Omental fat pad (tissue), 4 donors: ENCODE data around the gene ZFP28. TPM values are rescaled to one million over a fixed set of nuclear protein-coding genes. Genes with fewer than 3 reads are reported as not detected.

Experiments used
- ATAC-seq: fragments of 150-250 bp; one replicate; pipeline ENCODE4 v1.9.1; 2016; ENCODE audit warnings: mild to moderate bottlenecking, moderate library complexity; ENCODE audit not compliant: low FRiP score
- DNase-seq: peaks from one replicate; pipeline ENCODE4 v3.0.0-alpha.2; 2019; ENCODE audit warnings: low spot score
- total RNA-seq, 4 donors: library from RNA; depleted of rRNA; stranded (reverse); fragments of >200 nt; gene quantifications; one replicate each; pipeline ENCODE4 v1.1.0, GENCODE V29; 2016
- TF ChIP-seq, protein P1 (sequence below), 3 donors: fragments of 450-650 bp; IDR thresholded peaks; one replicate each; pipeline ENCODE4 v1.5.1; 2016 to 2017; ENCODE audit warnings: antibody characterized with exemption in 3 of 3, mild to moderate bottlenecking in 3 of 3, moderate library complexity in 2 of 3

Gene ZFP28
- total RNA-seq, 4 donors from 2014 or later: 4.9 to 9.2 (median 7.4) TPM

DNA sequence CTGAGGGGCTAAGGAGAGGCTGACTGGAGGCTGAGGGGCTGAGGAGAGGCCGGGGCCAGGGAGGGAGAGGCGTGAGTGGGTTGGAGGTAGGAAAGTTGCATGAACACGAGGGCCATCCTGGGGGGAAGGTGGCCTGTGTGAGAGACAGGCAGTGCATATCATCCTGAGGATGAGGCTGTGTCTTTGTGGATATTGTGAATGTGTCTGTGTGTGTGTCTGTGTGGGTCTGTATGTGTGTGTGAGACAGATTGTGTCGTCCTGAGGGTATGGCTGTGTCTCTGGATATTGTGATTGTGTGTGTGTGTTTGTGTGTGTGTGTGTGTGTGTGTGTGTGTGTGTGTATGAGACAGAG lies 56.8 kb downstream of the ZFP28 start:
- TF ChIP-seq, protein P1, sequence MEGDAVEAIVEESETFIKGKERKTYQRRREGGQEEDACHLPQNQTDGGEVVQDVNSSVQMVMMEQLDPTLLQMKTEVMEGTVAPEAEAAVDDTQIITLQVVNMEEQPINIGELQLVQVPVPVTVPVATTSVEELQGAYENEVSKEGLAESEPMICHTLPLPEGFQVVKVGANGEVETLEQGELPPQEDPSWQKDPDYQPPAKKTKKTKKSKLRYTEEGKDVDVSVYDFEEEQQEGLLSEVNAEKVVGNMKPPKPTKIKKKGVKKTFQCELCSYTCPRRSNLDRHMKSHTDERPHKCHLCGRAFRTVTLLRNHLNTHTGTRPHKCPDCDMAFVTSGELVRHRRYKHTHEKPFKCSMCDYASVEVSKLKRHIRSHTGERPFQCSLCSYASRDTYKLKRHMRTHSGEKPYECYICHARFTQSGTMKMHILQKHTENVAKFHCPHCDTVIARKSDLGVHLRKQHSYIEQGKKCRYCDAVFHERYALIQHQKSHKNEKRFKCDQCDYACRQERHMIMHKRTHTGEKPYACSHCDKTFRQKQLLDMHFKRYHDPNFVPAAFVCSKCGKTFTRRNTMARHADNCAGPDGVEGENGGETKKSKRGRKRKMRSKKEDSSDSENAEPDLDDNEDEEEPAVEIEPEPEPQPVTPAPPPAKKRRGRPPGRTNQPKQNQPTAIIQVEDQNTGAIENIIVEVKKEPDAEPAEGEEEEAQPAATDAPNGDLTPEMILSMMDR (IDR thresholded peaks at IDR 0.05): no peak
- DNase-seq (no peak), ATAC-seq (no peak)

DNA sequence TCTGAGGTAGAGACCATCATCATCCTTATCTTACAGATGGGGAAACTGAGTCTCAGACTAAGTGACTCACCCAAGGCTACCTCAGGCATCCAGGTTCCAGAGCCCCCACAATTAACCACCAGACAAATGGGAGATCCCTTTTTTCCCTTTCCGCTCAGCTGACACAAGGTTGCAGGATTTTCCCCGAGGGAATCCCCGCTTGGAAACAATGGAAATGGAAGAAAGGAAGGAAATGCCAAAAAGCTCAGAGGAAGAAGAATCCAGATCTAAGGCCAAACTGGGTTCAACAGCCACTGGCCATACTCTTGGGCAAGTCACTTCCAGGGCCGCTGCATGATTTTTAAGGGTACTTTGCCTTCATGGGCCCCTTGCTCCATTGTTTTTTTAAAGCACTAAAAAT lies 57.9 kb downstream of the ZFP28 start:
- TF ChIP-seq, protein P1 (IDR thresholded peaks at IDR 0.05): no peak
- no peak for ATAC-seq
- DNase-seq: no peak

- DNase-seq (no peak), ATAC-seq (no peak)
- TF ChIP-seq, protein P1 (IDR thresholded peaks at IDR 0.05): no peak
Observed at GRCh38 chr19:56597696-56598095, 58.9 kb downstream of the ZFP28 start.

DNA sequence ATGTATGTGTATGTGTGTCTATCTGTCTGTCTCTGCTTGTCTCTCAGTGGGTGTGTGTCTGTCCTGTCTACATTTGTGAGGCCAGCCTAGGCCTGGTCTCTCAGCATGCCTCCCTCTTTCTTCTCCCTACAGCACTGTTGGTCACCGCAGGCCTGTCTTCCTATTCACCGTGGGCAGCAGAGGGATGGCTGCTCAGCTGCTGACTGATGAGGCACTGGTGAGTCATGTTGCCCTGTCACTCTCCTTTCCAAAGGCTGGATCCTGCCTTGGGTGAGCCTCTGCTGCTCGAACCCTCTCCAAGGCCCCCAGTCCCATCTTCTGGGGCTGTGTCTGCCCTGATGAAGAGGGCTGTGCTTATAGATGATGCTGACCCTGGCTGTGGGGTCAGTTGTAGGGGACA lies 62.6 kb downstream of the ZFP28 start:
- ATAC-seq (no peak), DNase-seq (no peak)
- TF ChIP-seq, protein P1 (IDR thresholded peaks at IDR 0.05): no peak

DNA sequence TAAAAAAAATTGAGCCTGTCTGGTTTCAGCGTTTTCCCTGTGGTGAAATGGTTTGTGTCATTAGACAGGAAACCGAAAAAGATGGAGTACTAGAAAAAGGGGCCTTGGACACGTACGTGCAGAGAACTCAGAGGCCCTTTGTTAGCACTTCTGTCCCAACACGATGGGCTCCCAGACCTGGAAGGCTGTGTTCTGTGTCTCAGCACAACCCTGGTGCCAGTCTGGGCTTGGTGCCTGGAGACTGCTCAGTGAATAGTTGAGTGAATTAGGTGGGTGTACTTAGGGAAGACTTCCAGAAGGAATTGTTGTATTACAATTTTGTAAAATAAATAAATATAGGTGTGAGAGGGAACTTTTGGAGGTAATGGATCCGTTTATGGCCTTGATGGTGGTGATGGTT lies 65.1 kb downstream of the ZFP28 start:
- ATAC-seq: no peak
- TF ChIP-seq, protein P1 (IDR thresholded peaks at IDR 0.05): no peak

More for the DNA sequence above, 65.1 kb downstream of the ZFP28 start:
- DNase-seq: no peak

Other genes with a start within 250 kb of the ZFP28 start
- 10 to 100 TPM in 1 of 4 donors, 1 to 10 TPM in 3; 5.9 to 10.3 (median 8.2) TPM for gene ZSCAN5A, start 224.1 kb upstream of the ZFP28 start, total RNA-seq
- 1 to 10 TPM; 4.2 to 7.9 (median 4.9) TPM for gene ZNF582, start 145.4 kb upstream of the ZFP28 start, total RNA-seq
- gene ZNF583, start 134.6 kb upstream of the ZFP28 start, total RNA-seq: 10 to 100 TPM in 2 of 4 donors, 1 to 10 TPM in 2; 3.2 to 12.0 (median 7.6) TPM
- gene ZNF667, start 61.6 kb upstream of the ZFP28 start, total RNA-seq: 1 to 10 TPM; 2.4 to 6.8 (median 3.6) TPM
- 1 to 10 TPM; 1.9 to 6.0 (median 5.2) TPM for gene ZNF471, start 31.1 kb upstream of the ZFP28 start, total RNA-seq
- 1 to 10 TPM; 2.0 to 3.0 (median 2.5) TPM for gene ZNF470, start 28.5 kb downstream of the ZFP28 start, total RNA-seq
- 10 to 100 TPM in 2 of 4 donors, 1 to 10 TPM in 2; 5.8 to 11.2 (median 9.6) TPM for gene ZNF71, start 56.4 kb downstream of the ZFP28 start, total RNA-seq
- gene SMIM17, start 104.2 kb downstream of the ZFP28 start, total RNA-seq: under 1 TPM in 2 of 4 donors, not detected in 2; 0.37 to 0.48 TPM
- 1 to 10 TPM; 3.5 to 8.1 (median 5.9) TPM for gene ZNF835, start 132.8 kb downstream of the ZFP28 start, total RNA-seq